CD4-positive, alpha-beta T cell (primary cell): Measurements from ENCODE around the gene HABP4. TPM values are rescaled to one million over a fixed set of nuclear protein-coding genes. Genes with fewer than 3 reads are reported as not detected.

Source experiments
- ATAC-seq: fragments of 200-7000 bp; cut with Tn5 transposase; one replicate; pipeline ENCODE4 v1.10.0; 2022; ENCODE audit warnings: mild to moderate bottlenecking; ENCODE audit not compliant: poor library complexity
- CTCF ChIA-PET: fragments of 350-600 bp; sonication (Branson Sonifier 250); formaldehyde crosslinking; loops from one replicate; lab custom pipeline; 2021; ENCODE audit warnings: antibody characterized with exemption, inconsistent platforms; lab: Charles Lee
- POLR2A ChIA-PET: fragments of 350-600 bp; sonication (Branson Sonifier 250); formaldehyde crosslinking; loops from one replicate; lab custom pipeline; 2021; ENCODE audit warnings: antibody characterized with exemption, inconsistent platforms; lab: Charles Lee
- DNase-seq, 14 experiments: peaks; one replicate each; pipeline ENCODE4 v3.0.0-alpha.2; 2013 to 2020; ENCODE audit warnings: mixed read lengths in 2 of 14
- H3K27ac ChIP-seq, 2 donors: one replicate each; pipeline versions ENCODE4 v1.5.1 to v1.7.0; 2013; ENCODE audit warnings: low read length in 2 of 2, low read depth in 1 of 2, mild to moderate bottlenecking in 1 of 2
- H3K27me3 ChIP-seq, 2 experiments: 1 replicate in 1 of 2; 2 replicates in 1 of 2; pipeline versions ENCODE4 v1.6.1 to v1.7.0; 2013; ENCODE audit warnings: low read length in 2 of 2, control low read depth in 1 of 2, mild to moderate bottlenecking in 1 of 2, moderate library complexity in 1 of 2; ENCODE audit not compliant: insufficient read depth in 2 of 2, control insufficient read depth in 1 of 2
- H3K36me3 ChIP-seq: one replicate; pipeline ENCODE4 v1.6.1; 2013; ENCODE audit warnings: low read length, control low read depth; ENCODE audit not compliant: insufficient read depth
- H3K4me1 ChIP-seq: one replicate; pipeline ENCODE4 v1.6.1; 2013; ENCODE audit warnings: low read length, control low read depth; ENCODE audit not compliant: insufficient read depth
- H3K4me3 ChIP-seq: one replicate; pipeline ENCODE4 v1.5.1; 2013; ENCODE audit warnings: mild to moderate bottlenecking, low read length, moderate library complexity
- H3K9me3 ChIP-seq, 2 experiments: 1 replicate in 1 of 2; 2 replicates in 1 of 2; pipeline versions ENCODE4 v1.6.1 to v1.7.0; 2013; ENCODE audit warnings: low read length in 2 of 2, mild to moderate bottlenecking in 2 of 2, control low read depth in 1 of 2, moderate library complexity in 1 of 2; ENCODE audit not compliant: control insufficient read depth in 1 of 2, insufficient read depth in 1 of 2
- H3K27ac Mint-ChIP-seq: one replicate; pipeline ENCODE4 v1.8.0; 2020; ENCODE audit warnings: mixed read lengths
- H3K27me3 Mint-ChIP-seq: one replicate; pipeline ENCODE4 v1.8.0; 2021; ENCODE audit warnings: mixed read lengths
- H3K36me3 Mint-ChIP-seq: one replicate; pipeline ENCODE4 v1.8.0; 2021; ENCODE audit warnings: low read depth, mixed read lengths
- H3K4me1 Mint-ChIP-seq: one replicate; pipeline ENCODE4 v1.8.0; 2021; ENCODE audit warnings: low read depth, mixed read lengths
- H3K4me3 Mint-ChIP-seq: one replicate; pipeline ENCODE4 v1.8.0; 2020; ENCODE audit warnings: mild to moderate bottlenecking, mixed read lengths
- H3K9me3 Mint-ChIP-seq: one replicate; pipeline ENCODE4 v1.8.0; 2020; ENCODE audit warnings: mixed read lengths
- CTCF ChIP-seq: fragments of 200-600 bp; IDR thresholded peaks from one replicate; pipeline ENCODE4 v1.8.0; 2022; ENCODE audit warnings: antibody characterized with exemption, mild to moderate bottlenecking
- intact Hi-C, 2 experiments: fragments of 100-400 bp; cut with DNase I in 1 of 2; cut with micrococcal nuclease in 1 of 2; formaldehyde crosslinking; loops; one replicate each; pipeline versions ENCODE4 v1.15.1 to v1.9.0; 2023 to 2025; cut with DNase I, micrococcal nuclease
- total RNA-seq, 174 experiments: library from RNA in 2 of 174; stranded (reverse) in 2 of 174; gene quantifications; one replicate each; pipeline ENCODE4 v1.2.3 and lab custom pipeline; 2021 to 2026

The HABP4 gene
- total RNA-seq, 2 experiments from 2014 or later = 29.7 to 31.7 TPM

GRCh38 chr9:96494215-96494800, 44.3 kb downstream of the HABP4 start:
- H3K9me3 ChIP-seq = no peaks in the 10 kb centered on the region
- no peaks in the 10 kb centered on the region for H3K27me3 ChIP-seq
- TF ChIP-seq CTCF = no peak
- Mint-ChIP-seq H3K36me3 (peaks cover 26% of the 10 kb centered on the region), H3K27ac (no peak overlapping the region), H3K4me3 (no peak overlapping the region), H3K9me3 (no peaks in the 10 kb centered on the region), H3K27me3 (no peaks in the 10 kb centered on the region), H3K4me1 (peaks cover 10% of the 10 kb centered on the region)
- no peak overlapping the region for H3K27ac ChIP-seq
- ChIA-PET CTCF (no interaction called here), POLR2A (no interaction called here)
- H3K4me3 ChIP-seq = no peak overlapping the region
- ATAC-seq = no peak
- no peak for DNase-seq
- peaks cover 28% of the 10 kb centered on the region for H3K36me3 ChIP-seq
- H3K4me1 ChIP-seq = peaks cover 2% of the 10 kb centered on the region
- intact Hi-C loops = no loop called here

- no peak overlapping the region for H3K27ac Mint-ChIP-seq
- H3K9me3 ChIP-seq = no peaks in the 10 kb centered on the region
- ChIA-PET POLR2A (no interaction called here), CTCF (no interaction called here)
- H3K9me3 Mint-ChIP-seq = no peaks in the 10 kb centered on the region
- no peak for TF ChIP-seq CTCF
- H3K4me3 ChIP-seq = no peak overlapping the region
- H3K4me1 Mint-ChIP-seq = peaks cover 10% of the 10 kb centered on the region
- no peaks in the 10 kb centered on the region for H3K27me3 ChIP-seq
- H3K4me1 ChIP-seq = peaks cover 2% of the 10 kb centered on the region
- no peak overlapping the region for H3K27ac ChIP-seq
- DNase-seq (no peak), ATAC-seq (no peak)
- H3K36me3 ChIP-seq = peaks cover 18% of the 10 kb centered on the region
- peaks cover 16% of the 10 kb centered on the region for H3K36me3 Mint-ChIP-seq
- no peak overlapping the region for H3K4me3 Mint-ChIP-seq
- intact Hi-C loops = no loop called here
- H3K27me3 Mint-ChIP-seq = no peaks in the 10 kb centered on the region
Observed at GRCh38 chr9:96495341-96495740, 45.4 kb downstream of the HABP4 start.

GRCh38 chr9:96496368-96497116, 46.6 kb downstream of the HABP4 start:
- Histone ChIP-seq H3K9me3 (no peaks in the 10 kb centered on the region), H3K4me3 (no peak overlapping the region), H3K27me3 (no peaks in the 10 kb centered on the region), H3K36me3 (peaks cover 7% of the 10 kb centered on the region), H3K27ac (no peak overlapping the region), H3K4me1 (peaks cover 2% of the 10 kb centered on the region)
- ATAC-seq = no peak
- CTCF ChIA-PET = no interaction called here
- POLR2A ChIA-PET = no interaction called here
- intact Hi-C loops = no loop called here
- H3K4me1 Mint-ChIP-seq = peaks cover 4% of the 10 kb centered on the region
- H3K27me3 Mint-ChIP-seq = no peaks in the 10 kb centered on the region
- no peak overlapping the region for H3K4me3 Mint-ChIP-seq
- DNase-seq = no peak
- TF ChIP-seq CTCF = no peak
- no peak overlapping the region for H3K27ac Mint-ChIP-seq
- peaks cover 4% of the 10 kb centered on the region for H3K36me3 Mint-ChIP-seq
- H3K9me3 Mint-ChIP-seq = no peaks in the 10 kb centered on the region
